K562 (cell line): ENCODE data around the gene CYB5D1. TPM values are rescaled to one million over a fixed set of nuclear protein-coding genes. Genes with fewer than 3 reads are reported as not detected.

Experiments used
- EGR1 ChIP-seq: fragments of 450-650 bp; conservative IDR thresholded peaks from 2 replicates; pipeline ENCODE4 v1.6.1; 2017; ENCODE audit warnings: mild to moderate bottlenecking
- ELF1 ChIP-seq: fragments of 200-800 bp; sonication (Bioruptor generic); IDR thresholded peaks from 2 replicates; pipeline ENCODE4 v1.6.1; 2016; ENCODE audit warnings: missing genetic modification characterization, missing compliant biosample characterization
- ILF3 ChIP-seq: fragments of 450-650 bp; IDR thresholded peaks from 2 replicates; pipeline ENCODE4 v1.6.1; 2018; ENCODE audit warnings: antibody characterized with exemption, mild to moderate bottlenecking, moderate library complexity, borderline replicate concordance
- MYNN ChIP-seq, 2 experiments: sonication (generic); formaldehyde crosslinking in 1 of 2; IDR thresholded peaks; 2 replicates each; pipeline versions ENCODE4 v1.5.0 to v1.6.1; 2016 to 2020; ENCODE audit warnings: antibody characterized with exemption in 1 of 2, missing genetic modification reagents in 1 of 2
- SIN3A ChIP-seq, 2 experiments: fragments of 150-350 bp in 1 of 2; IDR thresholded peaks; 2 replicates each; pipeline ENCODE4 v1.6.1; 2011 to 2016; ENCODE audit warnings: borderline replicate concordance in 2 of 2, low read depth in 2 of 2, low read length in 2 of 2, mild to moderate bottlenecking in 2 of 2, moderate library complexity in 2 of 2; ENCODE audit not compliant: control insufficient read depth in 1 of 2
- TAF1 ChIP-seq: IDR thresholded peaks from 2 replicates; pipeline ENCODE4 v1.6.1; 2011; ENCODE audit warnings: mild to moderate bottlenecking, low read length, moderate library complexity; ENCODE audit not compliant: insufficient read depth, control insufficient read depth, severe bottlenecking; ENCODE audit errors: extremely low read depth
- TARDBP ChIP-seq: fragments of 450-650 bp; IDR thresholded peaks from 2 replicates; pipeline ENCODE4 v1.6.1; 2016
- ZNF140 ChIP-seq: fragments of 250-450 bp; sonication (Bioruptor Pico); IDR thresholded peaks from 2 replicates; pipeline ENCODE4 v1.8.0; 2021; ENCODE audit warnings: moderate library complexity, mild to moderate bottlenecking, inconsistent platforms
- ZNF561 ChIP-seq: fragments of 450-650 bp; formaldehyde crosslinking; conservative IDR thresholded peaks from 2 replicates; pipeline ENCODE4 v1.4.0; 2020; ENCODE audit warnings: mild to moderate bottlenecking, moderate library complexity
- ZNF589 ChIP-seq: fragments of 200-800 bp; sonication (Bioruptor generic); IDR thresholded peaks from 2 replicates; pipeline ENCODE4 v1.6.1; 2016; ENCODE audit warnings: low read depth, missing genetic modification characterization, missing compliant biosample characterization
- polyA plus RNA-seq, 8 experiments: library from polyadenylated mRNA; depleted of rRNA in 4 of 8; stranded (reverse) in 5 of 8; unstranded in 3 of 8; fragments of >200 nt; fragmentation: Nextera tagmentation in 2 of 8; fragmentation: Illumina TruSeq in 1 of 8; extraction: Ambion mirVana in 2 of 8; extraction: Trizol in 1 of 8; gene quantifications; 2 replicates each; pipeline versions ENCODE4 v1.2.1 to v1.2.3, GENCODE V29; 2011 to 2014; ENCODE audit warnings: inconsistent platforms in 1 of 8, missing spikeins in 1 of 8
- total RNA-seq, 7 experiments: library from RNA; depleted of rRNA in 6 of 7; stranded (reverse); fragments of >200 nt in 6 of 7; fragmentation: Illumina TruSeq in 2 of 7; extraction: Trizol in 2 of 7; gene quantifications; 2 replicates each; pipeline versions ENCODE4 v1.2.1 to v1.2.3, GENCODE V29; 2011 to 2021; ENCODE audit warnings: low replicate concordance in 1 of 7
- TF ChIP-seq, protein P1 (sequence below), 2 experiments: IDR thresholded peaks; 2 replicates each; pipeline ENCODE4 v1.6.1; 2011; ENCODE audit warnings: borderline replicate concordance in 1 of 2, control low read depth in 1 of 2, low read depth in 1 of 2, low read length in 1 of 2, mild to moderate bottlenecking in 1 of 2, mixed read lengths in 1 of 2, moderate library complexity in 1 of 2; ENCODE audit not compliant: insufficient read depth in 1 of 2, insufficient read length in 1 of 2, poor library complexity in 1 of 2, severe bottlenecking in 1 of 2; ENCODE audit errors: extremely low read depth in 1 of 2
- TF ChIP-seq, protein P2 (sequence below): sonication (generic); formaldehyde crosslinking; IDR thresholded peaks from 2 replicates; pipeline ENCODE4 v1.8.0; 2023; ENCODE audit warnings: mild to moderate bottlenecking, missing genetic modification reagents
- TF ChIP-seq, protein P3 (sequence below): IDR thresholded peaks from 2 replicates; pipeline ENCODE4 v1.6.1; 2011; ENCODE audit not compliant: insufficient read length; ENCODE audit errors: extremely low read depth
- TF ChIP-seq, protein P4 (sequence below): fragments of 450-650 bp; IDR thresholded peaks from 2 replicates; pipeline ENCODE4 v1.6.1; 2016; ENCODE audit warnings: mild to moderate bottlenecking
- TF ChIP-seq, protein P5 (sequence below): fragments of 250-450 bp; sonication (Bioruptor Pico); IDR thresholded peaks from 2 replicates; pipeline ENCODE4 v1.8.0; 2022; ENCODE audit warnings: inconsistent platforms
- TF ChIP-seq, protein P6 (sequence below): fragments of 250-450 bp; sonication (Bioruptor Pico); IDR thresholded peaks from 2 replicates; pipeline ENCODE4 v1.8.0; 2021; ENCODE audit warnings: borderline replicate concordance, mild to moderate bottlenecking, moderate library complexity; ENCODE audit not compliant: poor library complexity, severe bottlenecking

The CYB5D1 gene
- total and polyA plus RNA-seq, 9 of the 15 experiments (the other 6 are each of a cell fraction or from before 2014, with no cell fraction given), result 2.4 to 7.9 (median 5.7) TPM

DNA sequence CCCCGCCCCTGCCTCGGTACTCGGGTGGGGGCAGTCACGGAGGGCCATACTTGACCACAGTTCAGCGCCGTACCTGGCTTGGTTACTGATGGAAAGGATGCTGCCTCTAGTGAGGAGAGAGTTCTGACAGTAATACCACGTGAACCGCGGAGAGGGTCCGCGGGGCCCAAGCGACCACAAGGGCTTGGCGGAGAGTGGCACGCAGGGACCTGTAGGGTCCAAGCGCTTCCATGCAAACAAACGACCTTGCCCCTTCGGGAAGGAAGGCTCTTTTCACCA, 14.6 kb upstream of the CYB5D1 start (continued):
- TF ChIP-seq, protein P1, sequence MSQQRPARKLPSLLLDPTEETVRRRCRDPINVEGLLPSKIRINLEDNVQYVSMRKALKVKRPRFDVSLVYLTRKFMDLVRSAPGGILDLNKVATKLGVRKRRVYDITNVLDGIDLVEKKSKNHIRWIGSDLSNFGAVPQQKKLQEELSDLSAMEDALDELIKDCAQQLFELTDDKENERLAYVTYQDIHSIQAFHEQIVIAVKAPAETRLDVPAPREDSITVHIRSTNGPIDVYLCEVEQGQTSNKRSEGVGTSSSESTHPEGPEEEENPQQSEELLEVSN (IDR thresholded peaks at IDR 0.05; ENCODE audit: borderline replicate concordance in 1 of 2, extremely low read depth in 1 of 2, insufficient read depth in 1 of 2, insufficient read length in 1 of 2, low read depth in 1 of 2, low read length in 1 of 2, poor library complexity in 1 of 2, severe bottlenecking in 1 of 2), result no peak
- TF ChIP-seq SIN3A (IDR thresholded peaks at IDR 0.05; ENCODE audit: borderline replicate concordance in 2 of 2, control insufficient read depth in 1 of 2, low read depth in 2 of 2, low read length in 2 of 2), result 0 out of 4 replicates have a peak, but pooled peaks of 1 of the 2 experiments have one; percentile 31
- no peak for TF ChIP-seq EGR1
- peak; percentile 40 for TF ChIP-seq ELF1 (tag)
- TF ChIP-seq, protein P2, sequence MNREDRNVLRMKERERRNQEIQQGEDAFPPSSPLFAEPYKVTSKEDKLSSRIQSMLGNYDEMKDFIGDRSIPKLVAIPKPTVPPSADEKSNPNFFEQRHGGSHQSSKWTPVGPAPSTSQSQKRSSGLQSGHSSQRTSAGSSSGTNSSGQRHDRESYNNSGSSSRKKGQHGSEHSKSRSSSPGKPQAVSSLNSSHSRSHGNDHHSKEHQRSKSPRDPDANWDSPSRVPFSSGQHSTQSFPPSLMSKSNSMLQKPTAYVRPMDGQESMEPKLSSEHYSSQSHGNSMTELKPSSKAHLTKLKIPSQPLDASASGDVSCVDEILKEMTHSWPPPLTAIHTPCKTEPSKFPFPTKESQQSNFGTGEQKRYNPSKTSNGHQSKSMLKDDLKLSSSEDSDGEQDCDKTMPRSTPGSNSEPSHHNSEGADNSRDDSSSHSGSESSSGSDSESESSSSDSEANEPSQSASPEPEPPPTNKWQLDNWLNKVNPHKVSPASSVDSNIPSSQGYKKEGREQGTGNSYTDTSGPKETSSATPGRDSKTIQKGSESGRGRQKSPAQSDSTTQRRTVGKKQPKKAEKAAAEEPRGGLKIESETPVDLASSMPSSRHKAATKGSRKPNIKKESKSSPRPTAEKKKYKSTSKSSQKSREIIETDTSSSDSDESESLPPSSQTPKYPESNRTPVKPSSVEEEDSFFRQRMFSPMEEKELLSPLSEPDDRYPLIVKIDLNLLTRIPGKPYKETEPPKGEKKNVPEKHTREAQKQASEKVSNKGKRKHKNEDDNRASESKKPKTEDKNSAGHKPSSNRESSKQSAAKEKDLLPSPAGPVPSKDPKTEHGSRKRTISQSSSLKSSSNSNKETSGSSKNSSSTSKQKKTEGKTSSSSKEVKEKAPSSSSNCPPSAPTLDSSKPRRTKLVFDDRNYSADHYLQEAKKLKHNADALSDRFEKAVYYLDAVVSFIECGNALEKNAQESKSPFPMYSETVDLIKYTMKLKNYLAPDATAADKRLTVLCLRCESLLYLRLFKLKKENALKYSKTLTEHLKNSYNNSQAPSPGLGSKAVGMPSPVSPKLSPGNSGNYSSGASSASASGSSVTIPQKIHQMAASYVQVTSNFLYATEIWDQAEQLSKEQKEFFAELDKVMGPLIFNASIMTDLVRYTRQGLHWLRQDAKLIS (CRISPR knock-in tag), result no peak
- TF ChIP-seq TAF1, result no peak
- TF ChIP-seq, protein P3, sequence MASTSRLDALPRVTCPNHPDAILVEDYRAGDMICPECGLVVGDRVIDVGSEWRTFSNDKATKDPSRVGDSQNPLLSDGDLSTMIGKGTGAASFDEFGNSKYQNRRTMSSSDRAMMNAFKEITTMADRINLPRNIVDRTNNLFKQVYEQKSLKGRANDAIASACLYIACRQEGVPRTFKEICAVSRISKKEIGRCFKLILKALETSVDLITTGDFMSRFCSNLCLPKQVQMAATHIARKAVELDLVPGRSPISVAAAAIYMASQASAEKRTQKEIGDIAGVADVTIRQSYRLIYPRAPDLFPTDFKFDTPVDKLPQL, result no peak
- TF ChIP-seq ZNF140, result no peak
- TF ChIP-seq, protein P4, sequence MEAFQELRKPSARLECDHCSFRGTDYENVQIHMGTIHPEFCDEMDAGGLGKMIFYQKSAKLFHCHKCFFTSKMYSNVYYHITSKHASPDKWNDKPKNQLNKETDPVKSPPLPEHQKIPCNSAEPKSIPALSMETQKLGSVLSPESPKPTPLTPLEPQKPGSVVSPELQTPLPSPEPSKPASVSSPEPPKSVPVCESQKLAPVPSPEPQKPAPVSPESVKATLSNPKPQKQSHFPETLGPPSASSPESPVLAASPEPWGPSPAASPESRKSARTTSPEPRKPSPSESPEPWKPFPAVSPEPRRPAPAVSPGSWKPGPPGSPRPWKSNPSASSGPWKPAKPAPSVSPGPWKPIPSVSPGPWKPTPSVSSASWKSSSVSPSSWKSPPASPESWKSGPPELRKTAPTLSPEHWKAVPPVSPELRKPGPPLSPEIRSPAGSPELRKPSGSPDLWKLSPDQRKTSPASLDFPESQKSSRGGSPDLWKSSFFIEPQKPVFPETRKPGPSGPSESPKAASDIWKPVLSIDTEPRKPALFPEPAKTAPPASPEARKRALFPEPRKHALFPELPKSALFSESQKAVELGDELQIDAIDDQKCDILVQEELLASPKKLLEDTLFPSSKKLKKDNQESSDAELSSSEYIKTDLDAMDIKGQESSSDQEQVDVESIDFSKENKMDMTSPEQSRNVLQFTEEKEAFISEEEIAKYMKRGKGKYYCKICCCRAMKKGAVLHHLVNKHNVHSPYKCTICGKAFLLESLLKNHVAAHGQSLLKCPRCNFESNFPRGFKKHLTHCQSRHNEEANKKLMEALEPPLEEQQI, result no peak
- TF ChIP-seq ILF3, result no peak
- TF ChIP-seq, protein P5, sequence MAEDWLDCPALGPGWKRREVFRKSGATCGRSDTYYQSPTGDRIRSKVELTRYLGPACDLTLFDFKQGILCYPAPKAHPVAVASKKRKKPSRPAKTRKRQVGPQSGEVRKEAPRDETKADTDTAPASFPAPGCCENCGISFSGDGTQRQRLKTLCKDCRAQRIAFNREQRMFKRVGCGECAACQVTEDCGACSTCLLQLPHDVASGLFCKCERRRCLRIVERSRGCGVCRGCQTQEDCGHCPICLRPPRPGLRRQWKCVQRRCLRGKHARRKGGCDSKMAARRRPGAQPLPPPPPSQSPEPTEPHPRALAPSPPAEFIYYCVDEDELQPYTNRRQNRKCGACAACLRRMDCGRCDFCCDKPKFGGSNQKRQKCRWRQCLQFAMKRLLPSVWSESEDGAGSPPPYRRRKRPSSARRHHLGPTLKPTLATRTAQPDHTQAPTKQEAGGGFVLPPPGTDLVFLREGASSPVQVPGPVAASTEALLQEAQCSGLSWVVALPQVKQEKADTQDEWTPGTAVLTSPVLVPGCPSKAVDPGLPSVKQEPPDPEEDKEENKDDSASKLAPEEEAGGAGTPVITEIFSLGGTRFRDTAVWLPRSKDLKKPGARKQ (CRISPR knock-in tag), result no peak
- TF ChIP-seq, protein P6, sequence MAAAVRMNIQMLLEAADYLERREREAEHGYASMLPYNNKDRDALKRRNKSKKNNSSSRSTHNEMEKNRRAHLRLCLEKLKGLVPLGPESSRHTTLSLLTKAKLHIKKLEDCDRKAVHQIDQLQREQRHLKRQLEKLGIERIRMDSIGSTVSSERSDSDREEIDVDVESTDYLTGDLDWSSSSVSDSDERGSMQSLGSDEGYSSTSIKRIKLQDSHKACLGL (CRISPR knock-in tag), result no peak
- no peak for TF ChIP-seq TARDBP
- no peak for TF ChIP-seq ZNF561 (CRISPR knock-in tag)
- no peak for TF ChIP-seq MYNN (IDR thresholded peaks at IDR 0.05)
- TF ChIP-seq MYNN (CRISPR knock-in tag; IDR thresholded peaks at IDR 0.05), result no peak
- peak; percentile 58; the same call in 1 of the 2 replicates for TF ChIP-seq ZNF589 (CRISPR knock-in tag)
